IPS-NIHi7 (cell line): ENCODE results near the gene LAPTM5.

Experiments used
- DNase-seq: peaks from one replicate; pipeline ENCODE4 v3.0.0; 2012; ENCODE audit warnings: mixed read lengths; ENCODE audit errors: extremely low spot score

The LAPTM5 gene

GRCh38 chr1:30716646-30717045 is 40.9 kb downstream of the LAPTM5 start:
- DNase-seq = no peak

- no peak for DNase-seq
These were observed 41.7 kb downstream of the LAPTM5 start for GRCh38 chr1:30715886-30716285.

- DNase-seq = no peak
These were observed 42.4 kb downstream of the LAPTM5 start for GRCh38 chr1:30715216-30715615.

GRCh38 chr1:30714536-30715090 is 43.0 kb downstream of the LAPTM5 start:
- DNase-seq = no peak

- DNase-seq = no peak
These were observed 43.5 kb downstream of the LAPTM5 start for GRCh38 chr1:30714025-30714424.

GRCh38 chr1:30713311-30713710 is 44.3 kb downstream of the LAPTM5 start:
- DNase-seq = no peak

- no peak for DNase-seq
These were observed 45.0 kb downstream of the LAPTM5 start for GRCh38 chr1:30712583-30712982.

GRCh38 chr1:30710407-30710806 is 47.2 kb downstream of the LAPTM5 start:
- DNase-seq = no peak

GRCh38 chr1:30708361-30708728 is 49.2 kb downstream of the LAPTM5 start:
- no peak for DNase-seq

- peak; percentile 91 for DNase-seq
These were observed 49.9 kb downstream of the LAPTM5 start for GRCh38 chr1:30707412-30708360.

GRCh38 chr1:30706528-30706927 is 51.0 kb downstream of the LAPTM5 start:
- DNase-seq = no peak

- no peak for DNase-seq
These were observed 51.9 kb downstream of the LAPTM5 start for GRCh38 chr1:30705698-30706097.

GRCh38 chr1:30704765-30705509 is 52.6 kb downstream of the LAPTM5 start:
- DNase-seq = no peak

- no peak for DNase-seq
These were observed 53.3 kb downstream of the LAPTM5 start for GRCh38 chr1:30704271-30704670.

- DNase-seq = no peak
These were observed 54.8 kb downstream of the LAPTM5 start for GRCh38 chr1:30702823-30703222.

GRCh38 chr1:30701258-30701633 is 56.3 kb downstream of the LAPTM5 start:
- no peak for DNase-seq

- DNase-seq = no peak
These were observed 56.9 kb downstream of the LAPTM5 start for GRCh38 chr1:30700528-30701257.

GRCh38 chr1:30699762-30700161 is 57.8 kb downstream of the LAPTM5 start:
- DNase-seq = no peak

- DNase-seq = no peak
These were observed 59.1 kb downstream of the LAPTM5 start for GRCh38 chr1:30698401-30698981.

- DNase-seq = peak; percentile 34
These were observed 59.8 kb downstream of the LAPTM5 start for GRCh38 chr1:30697571-30698376.

- DNase-seq = no peak
These were observed 60.7 kb downstream of the LAPTM5 start for GRCh38 chr1:30696831-30697230.
